Middle frontal gyrus (tissue), 1 donor: ENCODE data around the gene HDAC4.
A peak's percentile ranks its signal among the peaks of the same experiment; 100 is the strongest.
"Not testable (repeated sequence)": the region's sequence is repeated elsewhere in the genome, so short reads cannot be mapped to it uniquely, and the experiment has no call there.

Experiments
- DNase-seq: peaks from one replicate; pipeline ENCODE4 v3.0.0-alpha.2; 2015; ENCODE audit warnings: low spot score; ENCODE audit errors: extremely low spot score

The HDAC4 gene

DNA sequence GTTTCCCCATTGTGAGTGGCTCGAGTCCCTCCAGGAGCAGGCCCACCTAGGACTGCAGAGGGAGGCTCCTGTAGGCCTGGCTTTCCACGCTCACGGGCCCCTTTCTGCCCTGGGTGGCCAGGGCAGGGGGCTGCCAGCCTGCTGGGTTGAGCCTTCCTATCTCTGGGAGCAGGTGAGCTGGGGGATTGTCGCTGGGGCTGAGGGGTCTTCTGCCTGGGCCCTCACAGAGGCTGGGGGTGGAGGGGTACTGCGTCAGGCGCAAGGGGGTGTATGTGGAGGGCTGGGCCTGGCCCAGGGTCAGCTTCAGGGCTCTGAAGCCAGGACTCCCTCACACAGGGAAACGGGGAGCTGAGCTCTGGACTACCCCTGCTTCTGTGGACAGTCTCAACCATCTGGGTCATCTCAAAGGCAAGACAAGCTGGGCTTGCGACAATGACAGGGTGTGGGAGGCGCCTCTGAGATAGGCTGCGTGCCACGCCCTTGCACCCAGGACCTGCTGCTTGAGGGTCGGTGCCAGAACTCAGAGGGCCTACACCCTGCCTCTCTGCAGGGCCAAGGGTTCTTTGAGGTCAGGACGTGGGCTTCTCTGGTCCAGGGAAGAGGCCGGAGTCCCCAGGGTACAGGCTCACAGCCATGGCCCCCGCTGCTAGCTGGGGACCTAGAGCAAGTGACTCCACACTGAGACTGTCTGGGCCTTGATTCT, 346.9 kb downstream of the HDAC4 start:
- DNase-seq, result no peak

GRCh38 chr2:239052798-239053665, 347.8 kb downstream of the HDAC4 start:
- DNase-seq, result no peak

- no peak for DNase-seq
These were observed 348.9 kb downstream of the HDAC4 start for GRCh38 chr2:239051891-239052445.

- no peak for DNase-seq
These were observed 350.6 kb downstream of the HDAC4 start for GRCh38 chr2:239050252-239050649.

- no peak for DNase-seq
These were observed 351.2 kb downstream of the HDAC4 start for GRCh38 chr2:239049421-239050251.

GRCh38 chr2:239048736-239049135, 352.1 kb downstream of the HDAC4 start:
- no peak for DNase-seq

- no peak for DNase-seq
These were observed 353.0 kb downstream of the HDAC4 start for GRCh38 chr2:239047861-239048260.

DNA sequence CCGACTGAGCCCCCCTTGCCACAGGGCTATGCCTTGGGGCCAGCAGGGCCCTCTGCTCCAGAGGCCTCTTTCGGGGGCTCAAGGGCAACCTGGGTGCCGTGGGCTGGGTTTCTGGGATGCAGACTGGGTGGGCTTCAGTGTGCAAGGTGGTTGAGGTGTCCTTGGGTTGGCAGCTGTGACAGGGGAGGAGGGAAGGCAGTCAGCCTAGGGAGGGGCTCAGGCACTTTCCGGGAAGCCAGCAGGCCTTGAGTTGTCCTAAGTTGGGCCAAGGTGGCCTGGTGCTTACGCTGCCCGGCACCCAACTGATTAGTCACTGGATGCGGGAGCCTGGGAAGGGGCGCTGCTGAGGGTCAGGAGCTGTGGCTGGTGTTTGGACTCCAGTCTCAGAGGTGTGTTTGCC, 353.4 kb downstream of the HDAC4 start:
- no peak for DNase-seq

- DNase-seq, result no peak
These were observed 354.0 kb downstream of the HDAC4 start for GRCh38 chr2:239046822-239047221.

DNA sequence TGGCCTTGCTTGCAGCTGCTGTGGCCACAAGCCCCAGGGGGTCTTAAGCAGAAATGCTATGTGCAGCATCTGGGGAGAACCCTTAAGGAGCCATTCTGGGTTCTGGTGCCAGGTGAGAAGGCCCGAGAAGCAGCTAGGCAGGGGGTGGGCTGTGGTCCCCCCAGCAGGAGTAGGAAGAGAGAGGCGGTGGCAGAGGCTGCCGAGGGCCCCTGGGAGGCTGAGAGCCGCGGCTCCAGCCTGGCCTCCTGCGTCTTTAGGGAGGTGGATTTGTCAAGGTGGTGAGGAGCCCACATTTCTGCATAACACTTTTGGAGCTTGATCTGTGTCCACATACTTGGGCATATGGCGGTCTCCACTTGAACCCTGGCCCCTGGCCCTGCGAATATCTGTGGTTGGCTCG, 356.5 kb downstream of the HDAC4 start:
- DNase-seq, result no peak

GRCh38 chr2:239043326-239043725, 357.5 kb downstream of the HDAC4 start:
- DNase-seq, result no peak

GRCh38 chr2:239042551-239043320, 358.1 kb downstream of the HDAC4 start:
- no peak for DNase-seq

DNA sequence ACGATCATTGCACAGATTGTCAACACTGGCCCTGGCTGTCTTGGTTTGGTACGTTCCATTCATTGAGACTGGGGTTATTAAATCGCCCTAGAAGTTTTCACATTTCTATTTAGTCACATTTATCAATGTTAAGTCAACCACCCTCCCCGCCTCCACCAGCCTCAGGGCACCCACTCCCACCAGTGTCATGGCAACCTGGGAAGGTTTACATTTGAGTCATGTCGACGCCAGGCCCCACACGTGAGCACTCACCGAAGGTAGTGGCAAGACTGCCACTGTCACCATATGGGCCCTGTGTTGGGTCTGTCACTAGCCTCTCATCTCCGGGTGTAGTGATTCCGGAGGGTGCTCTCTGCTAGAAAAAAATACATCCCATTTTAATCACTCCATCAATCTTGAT, 358.8 kb downstream of the HDAC4 start:
- DNase-seq, result no peak

DNA sequence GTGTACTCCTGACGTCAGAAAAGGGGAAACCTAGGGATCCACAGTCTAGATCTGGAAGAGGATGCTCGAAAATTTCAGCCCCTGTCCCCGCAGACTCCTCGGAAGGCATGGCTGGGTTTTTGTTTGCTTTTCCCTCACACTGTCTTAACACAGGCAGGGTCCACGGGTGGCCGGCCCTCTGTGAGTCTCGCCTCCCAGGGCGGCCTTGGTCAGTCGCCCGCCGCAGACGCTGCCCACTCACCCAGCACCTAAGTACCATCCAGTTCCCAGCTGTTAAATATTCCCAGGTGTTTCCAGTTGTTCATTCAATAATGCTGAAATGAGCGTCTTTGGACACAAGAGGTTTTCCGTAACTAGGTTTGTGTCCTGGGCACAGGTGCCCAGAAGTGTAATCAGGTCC, 359.8 kb downstream of the HDAC4 start:
- no peak for DNase-seq

DNA sequence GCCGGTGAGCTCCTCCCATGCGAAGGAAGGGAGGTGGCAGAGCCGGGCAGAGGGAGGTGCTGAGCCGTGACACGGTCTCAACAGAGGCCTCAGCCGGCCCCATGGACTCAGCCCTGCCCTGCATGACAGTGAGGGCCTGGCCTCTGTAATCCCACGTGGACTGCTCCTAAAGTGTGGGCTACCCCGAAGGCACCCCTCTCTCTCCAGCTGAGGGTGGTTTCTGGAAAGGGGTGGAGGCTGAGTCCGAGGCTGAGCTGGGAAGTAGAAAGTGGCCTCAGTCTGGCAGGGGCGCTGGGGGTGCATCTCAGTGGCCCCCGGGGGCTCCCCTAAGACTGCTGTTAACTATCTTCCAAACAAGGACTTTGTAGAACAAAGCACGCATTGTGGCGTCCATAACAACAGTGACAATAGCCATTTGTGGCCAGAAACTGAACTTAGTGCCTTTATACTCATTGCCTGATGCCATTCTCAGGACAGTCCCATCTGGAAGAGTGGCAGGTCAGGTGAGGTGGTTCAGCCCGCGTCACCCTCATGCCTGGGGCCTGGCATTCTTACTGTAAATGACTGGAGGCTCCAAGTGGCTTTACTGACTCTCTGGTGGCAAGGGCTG, 360.6 kb downstream of the HDAC4 start:
- DNase-seq, result peak; percentile 36

- peak; percentile 29 for DNase-seq
These were observed 361.4 kb downstream of the HDAC4 start for GRCh38 chr2:239039479-239039861.

DNA sequence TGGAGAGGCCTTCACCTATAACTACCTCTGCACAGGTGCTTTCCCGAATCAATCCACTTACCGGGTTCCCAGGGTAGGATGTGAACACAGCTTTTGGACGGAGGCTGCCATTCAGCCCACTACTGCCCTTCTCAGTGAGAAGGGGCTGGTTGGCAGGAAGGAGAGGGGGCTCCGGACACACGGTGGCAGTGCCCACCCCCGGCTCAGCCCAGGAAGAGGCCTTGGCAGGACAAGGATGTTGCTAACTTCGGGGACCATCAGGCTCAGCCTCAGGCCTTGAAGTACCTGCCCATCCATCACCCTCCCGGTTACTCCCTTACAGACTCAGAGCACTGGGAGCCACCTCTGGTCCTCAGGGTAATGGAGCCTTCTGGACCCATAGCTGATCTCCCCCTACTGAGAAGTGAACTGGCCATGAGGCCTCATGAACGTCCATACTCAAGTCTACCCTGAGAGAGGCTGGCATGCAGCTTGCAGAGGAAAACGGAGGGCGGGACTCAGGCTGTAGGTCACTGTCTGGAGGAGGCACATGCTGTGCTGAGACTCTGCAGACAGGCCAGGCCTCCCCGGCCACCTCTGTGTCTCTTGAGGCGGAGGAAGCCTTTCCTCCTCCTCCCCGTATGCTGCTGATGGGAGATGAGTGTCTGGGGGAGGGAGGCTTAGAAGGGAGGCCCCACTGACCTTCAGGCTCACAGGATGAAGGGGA, 361.9 kb downstream of the HDAC4 start:
- no peak for DNase-seq

GRCh38 chr2:239038284-239038683, 362.5 kb downstream of the HDAC4 start:
- DNase-seq, result not testable (repeated sequence)

- DNase-seq, result no peak
These were observed 363.3 kb downstream of the HDAC4 start for GRCh38 chr2:239037559-239037910.
